Subcutaneous adipose tissue (tissue), 4 donors: ENCODE measurements around the gene NFE2L3. TPM values are rescaled to one million over a fixed set of nuclear protein-coding genes. Genes with fewer than 3 reads are reported as not detected.

Source experiments
- total RNA-seq, 4 donors: library from RNA; depleted of rRNA; stranded (reverse); fragments of >200 nt; gene quantifications; one replicate each; pipeline ENCODE4 v1.1.0, GENCODE V29; 2016
- TF ChIP-seq, protein P1 (sequence below): fragments of 450-650 bp; IDR thresholded peaks from one replicate; pipeline ENCODE4 v1.5.1; 2016; ENCODE audit warnings: low read depth, mild to moderate bottlenecking, control low read depth, antibody characterized with exemption, moderate library complexity

The NFE2L3 gene, protein sequence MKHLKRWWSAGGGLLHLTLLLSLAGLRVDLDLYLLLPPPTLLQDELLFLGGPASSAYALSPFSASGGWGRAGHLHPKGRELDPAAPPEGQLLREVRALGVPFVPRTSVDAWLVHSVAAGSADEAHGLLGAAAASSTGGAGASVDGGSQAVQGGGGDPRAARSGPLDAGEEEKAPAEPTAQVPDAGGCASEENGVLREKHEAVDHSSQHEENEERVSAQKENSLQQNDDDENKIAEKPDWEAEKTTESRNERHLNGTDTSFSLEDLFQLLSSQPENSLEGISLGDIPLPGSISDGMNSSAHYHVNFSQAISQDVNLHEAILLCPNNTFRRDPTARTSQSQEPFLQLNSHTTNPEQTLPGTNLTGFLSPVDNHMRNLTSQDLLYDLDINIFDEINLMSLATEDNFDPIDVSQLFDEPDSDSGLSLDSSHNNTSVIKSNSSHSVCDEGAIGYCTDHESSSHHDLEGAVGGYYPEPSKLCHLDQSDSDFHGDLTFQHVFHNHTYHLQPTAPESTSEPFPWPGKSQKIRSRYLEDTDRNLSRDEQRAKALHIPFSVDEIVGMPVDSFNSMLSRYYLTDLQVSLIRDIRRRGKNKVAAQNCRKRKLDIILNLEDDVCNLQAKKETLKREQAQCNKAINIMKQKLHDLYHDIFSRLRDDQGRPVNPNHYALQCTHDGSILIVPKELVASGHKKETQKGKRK
- total RNA-seq, result 10 to 100 TPM in 2 of 4 donors, 1 to 10 TPM in 2; 6.6 to 11.1 (median 8.6) TPM

DNA sequence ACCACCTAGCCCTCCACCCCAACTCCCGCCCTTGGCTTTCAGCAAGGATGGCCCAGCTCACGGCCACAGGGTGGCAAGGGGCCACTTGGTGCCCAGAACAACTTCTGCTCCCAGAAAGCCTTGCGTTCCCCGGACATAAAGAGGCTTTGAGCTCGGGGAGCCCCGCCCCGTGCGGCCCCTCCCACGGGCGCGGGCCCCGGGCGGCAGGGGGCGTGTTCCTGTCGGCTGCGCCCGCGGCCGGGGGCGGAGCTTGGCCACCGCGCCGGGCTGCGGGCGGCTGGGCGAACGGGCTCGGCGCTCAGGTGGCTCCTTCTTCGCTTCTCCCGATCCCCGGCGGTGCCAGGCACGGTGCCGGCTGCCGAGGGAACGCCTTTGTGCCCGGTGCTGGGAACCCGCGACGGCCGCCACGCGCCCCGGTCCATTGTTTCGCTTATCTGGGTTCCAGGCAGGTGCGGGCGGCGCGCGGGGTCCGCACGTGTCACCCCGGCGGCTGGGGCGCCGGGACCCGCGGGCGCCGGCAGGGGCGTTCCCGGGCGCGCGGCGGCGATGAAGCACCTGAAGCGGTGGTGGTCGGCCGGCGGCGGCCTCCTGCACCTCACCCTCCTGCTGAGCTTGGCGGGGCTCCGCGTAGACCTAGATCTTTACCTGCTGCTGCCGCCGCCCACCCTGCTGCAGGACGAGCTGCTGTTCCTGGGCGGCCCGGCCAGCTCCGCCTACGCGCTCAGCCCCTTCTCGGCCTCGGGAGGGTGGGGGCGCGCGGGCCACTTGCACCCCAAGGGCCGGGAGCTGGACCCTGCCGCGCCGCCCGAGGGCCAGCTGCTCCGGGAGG lies at the start of gene NFE2L3:
TSS of gene NFE2L3 (plus strand) at position 246 of the 829 bp plus-strand sequence. CDS start at position 547, 301 bp downstream.
- TF ChIP-seq, protein P1, sequence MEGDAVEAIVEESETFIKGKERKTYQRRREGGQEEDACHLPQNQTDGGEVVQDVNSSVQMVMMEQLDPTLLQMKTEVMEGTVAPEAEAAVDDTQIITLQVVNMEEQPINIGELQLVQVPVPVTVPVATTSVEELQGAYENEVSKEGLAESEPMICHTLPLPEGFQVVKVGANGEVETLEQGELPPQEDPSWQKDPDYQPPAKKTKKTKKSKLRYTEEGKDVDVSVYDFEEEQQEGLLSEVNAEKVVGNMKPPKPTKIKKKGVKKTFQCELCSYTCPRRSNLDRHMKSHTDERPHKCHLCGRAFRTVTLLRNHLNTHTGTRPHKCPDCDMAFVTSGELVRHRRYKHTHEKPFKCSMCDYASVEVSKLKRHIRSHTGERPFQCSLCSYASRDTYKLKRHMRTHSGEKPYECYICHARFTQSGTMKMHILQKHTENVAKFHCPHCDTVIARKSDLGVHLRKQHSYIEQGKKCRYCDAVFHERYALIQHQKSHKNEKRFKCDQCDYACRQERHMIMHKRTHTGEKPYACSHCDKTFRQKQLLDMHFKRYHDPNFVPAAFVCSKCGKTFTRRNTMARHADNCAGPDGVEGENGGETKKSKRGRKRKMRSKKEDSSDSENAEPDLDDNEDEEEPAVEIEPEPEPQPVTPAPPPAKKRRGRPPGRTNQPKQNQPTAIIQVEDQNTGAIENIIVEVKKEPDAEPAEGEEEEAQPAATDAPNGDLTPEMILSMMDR, result no peak

DNA sequence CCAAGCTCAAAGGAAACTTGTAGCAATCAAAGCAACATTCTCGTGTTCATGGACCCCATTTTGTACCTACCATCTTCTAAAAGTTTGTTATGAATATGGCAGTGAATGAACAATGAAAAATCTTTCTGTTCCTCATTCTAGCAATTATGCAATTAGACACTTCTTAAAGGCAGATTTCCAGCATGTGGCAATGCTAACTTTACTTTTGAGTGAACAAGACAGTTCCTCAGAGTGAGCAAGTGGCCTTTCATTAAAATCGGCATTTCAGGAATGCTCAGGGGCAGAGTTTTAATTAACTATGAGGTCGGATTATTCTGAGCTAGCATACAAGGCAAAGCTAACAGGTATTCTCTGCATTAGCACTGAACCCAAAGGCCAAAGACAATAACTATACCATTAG lies 48.4 kb upstream of the NFE2L3 start:
- TF ChIP-seq, protein P1, result no peak

DNA sequence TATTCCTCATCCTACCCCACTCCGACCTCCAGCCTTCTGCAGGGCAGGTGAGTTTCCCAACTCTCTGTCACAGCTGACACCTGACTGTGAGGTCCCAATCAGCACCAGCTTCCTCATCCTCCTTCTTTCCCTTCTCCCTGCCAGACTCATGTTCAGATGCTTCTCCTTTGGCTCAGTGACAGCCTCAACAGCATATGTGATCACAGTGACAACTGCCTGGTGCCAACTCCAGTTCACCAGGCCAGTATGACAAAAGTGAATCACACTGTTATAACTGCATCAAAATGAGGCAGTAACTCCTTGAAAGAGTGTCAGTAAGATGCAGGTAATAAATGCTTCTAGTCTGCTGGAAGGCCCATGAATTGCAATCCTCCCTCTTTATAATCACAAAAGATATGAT lies 46.8 kb upstream of the NFE2L3 start:
- TF ChIP-seq, protein P1, result no peak

DNA sequence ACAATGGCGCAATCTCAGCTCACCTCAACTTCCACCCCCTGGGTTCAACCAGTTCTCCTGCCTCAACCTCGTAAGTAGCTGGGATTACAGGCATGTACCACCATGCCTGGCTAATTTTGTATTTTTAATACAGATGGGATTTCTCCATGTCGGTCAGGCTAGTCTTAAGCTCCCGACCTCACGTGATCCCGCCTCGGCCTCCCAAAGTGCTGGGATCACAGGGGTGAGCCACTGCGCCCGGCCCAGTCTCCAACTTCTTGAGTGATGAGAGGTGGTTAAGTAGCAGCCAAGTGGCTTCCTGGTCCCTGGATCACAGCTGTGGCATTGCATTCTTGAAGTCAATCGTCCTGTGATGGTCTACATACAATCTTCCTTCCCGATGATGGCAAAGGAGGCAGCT lies 46.1 kb upstream of the NFE2L3 start:
- TF ChIP-seq, protein P1, result no peak

DNA sequence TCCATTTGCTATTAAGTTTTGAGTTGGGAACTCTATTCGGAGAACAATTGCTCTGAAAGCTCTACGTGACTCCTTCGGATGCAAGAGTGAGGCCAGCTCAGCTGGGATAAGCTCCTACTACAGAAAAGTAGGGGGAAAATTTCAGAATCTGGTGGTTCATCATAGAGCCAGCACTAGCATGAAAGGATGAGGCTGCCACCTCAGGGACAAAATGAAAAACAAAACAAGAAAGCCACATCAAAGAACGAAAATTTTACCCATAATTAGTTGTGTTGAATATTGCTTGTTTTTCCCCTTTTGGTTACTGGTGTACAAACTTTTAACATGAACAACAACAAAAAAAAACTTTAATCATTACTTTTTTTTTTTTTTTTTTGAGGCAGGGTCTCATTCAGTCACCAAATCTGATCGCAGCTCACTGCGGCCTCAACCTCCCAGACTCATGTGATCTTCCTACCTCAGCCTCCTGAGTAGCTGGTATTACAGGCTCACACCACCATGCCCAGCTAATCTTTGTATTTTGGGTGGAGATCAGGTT lies 39.7 kb upstream of the NFE2L3 start:
- TF ChIP-seq, protein P1, result no peak

DNA sequence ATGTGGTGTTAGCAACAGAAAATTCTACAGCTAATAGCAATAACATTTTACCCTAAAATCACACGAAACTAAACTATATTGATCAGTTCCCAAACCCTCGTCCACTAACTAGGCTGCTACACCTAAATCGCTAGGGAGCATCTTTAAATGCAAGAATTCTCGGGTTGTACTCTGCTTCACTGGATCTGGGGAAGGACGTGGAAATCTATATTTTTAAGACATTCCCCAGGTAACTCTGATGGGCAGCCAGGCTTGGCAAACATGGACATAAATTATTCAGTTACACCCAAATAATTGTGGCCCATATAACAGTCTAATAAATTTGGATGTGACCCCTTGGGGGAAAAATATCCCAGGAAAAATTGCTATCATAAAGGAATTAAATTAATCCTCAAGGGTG lies 36.3 kb upstream of the NFE2L3 start:
- TF ChIP-seq, protein P1, result no peak
